GM18519 (cell line): ENCODE measurements around the gene EBF3.
"Not testable (repeated sequence)": the region's sequence is repeated elsewhere in the genome, so short reads cannot be mapped to it uniquely, and the experiment has no call there.

Experiments
- ATAC-seq: cut with Tn5 transposase; IDR thresholded peaks from one replicate; pipeline ENCODE4 v1.9.1; 2021; ENCODE audit warnings: mild to moderate bottlenecking, moderate library complexity; ENCODE audit not compliant: unreplicated experiment, low FRiP score

EBF3 gene

DNA sequence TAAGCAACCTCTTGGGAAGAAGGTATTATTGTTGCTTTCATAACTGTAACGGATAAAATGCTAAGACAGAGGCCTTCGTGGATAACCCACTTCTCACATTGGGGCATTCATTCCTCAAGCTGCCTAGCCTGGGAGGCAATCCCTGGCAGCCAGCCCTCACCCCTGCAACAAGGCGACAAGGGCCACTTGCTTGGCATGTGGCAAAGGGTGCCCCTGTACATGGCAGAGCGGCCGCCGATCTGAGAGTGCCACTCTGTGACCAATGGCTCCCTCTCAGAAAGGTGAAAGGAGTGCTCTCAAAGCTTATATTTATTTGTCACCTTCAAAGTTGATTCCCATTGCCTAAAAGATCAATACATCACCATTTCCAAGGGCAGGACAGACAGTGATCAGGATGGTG, 31.9 kb downstream of the EBF3 start:
- no peak for ATAC-seq

DNA sequence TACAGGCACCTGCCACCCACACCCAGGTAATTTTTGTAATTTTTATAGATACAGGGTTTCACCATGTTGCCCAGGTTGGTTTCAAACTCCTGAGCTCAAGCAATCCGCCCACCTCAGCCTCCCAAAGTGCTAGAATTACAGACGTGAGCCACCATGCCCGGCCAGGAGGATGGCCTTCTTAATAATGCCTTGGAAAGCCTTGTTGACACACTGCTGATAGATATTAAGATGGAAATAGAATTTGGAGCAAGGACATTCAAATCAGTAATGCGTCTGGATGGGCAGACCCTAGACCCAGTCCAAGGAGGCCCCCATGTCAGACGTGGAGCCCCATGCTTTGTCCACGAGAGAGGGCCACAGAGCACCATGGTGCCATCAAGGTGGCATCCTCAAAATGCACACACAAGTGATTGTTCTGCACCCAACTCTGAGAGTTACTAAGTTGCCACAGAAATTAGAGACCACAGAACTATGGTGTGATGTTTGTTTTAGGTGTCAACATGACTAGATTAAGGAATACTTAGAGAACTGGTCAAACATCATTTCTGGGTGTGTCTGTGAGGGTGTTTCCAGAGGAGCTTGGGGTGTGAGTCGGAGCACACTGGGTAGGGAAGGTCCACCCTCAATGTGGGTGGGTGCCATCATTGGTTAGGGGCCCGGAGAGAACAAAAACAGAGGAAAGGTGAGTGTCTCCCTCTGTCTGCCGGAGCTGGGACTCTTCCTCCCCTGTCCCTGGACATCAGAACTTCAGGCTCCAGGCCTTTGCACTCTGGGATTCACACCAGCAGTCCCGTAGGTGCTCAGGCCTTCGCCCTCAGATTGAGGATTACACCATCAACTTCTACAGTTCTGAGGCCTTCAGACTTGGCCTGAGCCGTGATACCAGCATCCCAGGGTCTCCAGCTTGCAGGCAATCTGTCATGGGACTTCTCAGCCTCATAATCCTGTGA, 34.5 kb downstream of the EBF3 start:
- no peak for ATAC-seq

DNA sequence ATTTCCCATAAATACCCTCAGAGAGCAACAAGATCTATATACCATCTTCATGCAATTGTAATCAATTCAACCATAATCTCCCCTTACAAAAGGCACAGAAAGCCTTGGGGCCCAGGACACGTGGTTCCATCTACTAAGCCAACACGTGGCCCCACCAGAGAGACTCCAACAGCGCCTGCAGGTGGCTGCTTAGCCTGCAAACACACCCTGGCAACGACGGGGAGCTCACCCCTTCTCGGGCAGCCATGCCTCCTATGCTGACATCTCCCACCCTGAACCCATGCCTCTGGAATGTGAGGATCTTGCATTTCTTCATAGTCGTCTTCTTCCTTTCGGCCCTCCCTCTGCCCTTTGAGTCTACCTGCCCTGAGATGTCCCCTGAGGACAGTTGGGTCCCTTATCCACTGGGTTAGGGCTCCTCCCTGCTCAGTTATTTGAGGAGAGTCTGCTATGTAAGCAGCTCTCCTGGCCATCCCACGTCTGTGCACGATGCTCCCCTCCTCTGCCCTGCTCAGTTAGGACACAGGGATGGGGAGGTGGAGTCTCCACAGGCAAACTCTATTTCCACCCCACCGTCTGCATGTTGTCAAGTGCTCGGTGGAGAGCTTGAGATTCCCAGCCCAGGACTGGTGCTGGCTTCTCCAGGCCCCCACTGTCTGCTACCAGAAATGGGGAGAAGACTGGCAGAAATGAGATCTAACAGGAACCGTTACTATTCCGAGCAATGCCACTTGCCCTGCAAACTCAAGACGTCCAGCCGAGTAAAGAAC, 36.5 kb downstream of the EBF3 start:
- ATAC-seq, result no peak

DNA sequence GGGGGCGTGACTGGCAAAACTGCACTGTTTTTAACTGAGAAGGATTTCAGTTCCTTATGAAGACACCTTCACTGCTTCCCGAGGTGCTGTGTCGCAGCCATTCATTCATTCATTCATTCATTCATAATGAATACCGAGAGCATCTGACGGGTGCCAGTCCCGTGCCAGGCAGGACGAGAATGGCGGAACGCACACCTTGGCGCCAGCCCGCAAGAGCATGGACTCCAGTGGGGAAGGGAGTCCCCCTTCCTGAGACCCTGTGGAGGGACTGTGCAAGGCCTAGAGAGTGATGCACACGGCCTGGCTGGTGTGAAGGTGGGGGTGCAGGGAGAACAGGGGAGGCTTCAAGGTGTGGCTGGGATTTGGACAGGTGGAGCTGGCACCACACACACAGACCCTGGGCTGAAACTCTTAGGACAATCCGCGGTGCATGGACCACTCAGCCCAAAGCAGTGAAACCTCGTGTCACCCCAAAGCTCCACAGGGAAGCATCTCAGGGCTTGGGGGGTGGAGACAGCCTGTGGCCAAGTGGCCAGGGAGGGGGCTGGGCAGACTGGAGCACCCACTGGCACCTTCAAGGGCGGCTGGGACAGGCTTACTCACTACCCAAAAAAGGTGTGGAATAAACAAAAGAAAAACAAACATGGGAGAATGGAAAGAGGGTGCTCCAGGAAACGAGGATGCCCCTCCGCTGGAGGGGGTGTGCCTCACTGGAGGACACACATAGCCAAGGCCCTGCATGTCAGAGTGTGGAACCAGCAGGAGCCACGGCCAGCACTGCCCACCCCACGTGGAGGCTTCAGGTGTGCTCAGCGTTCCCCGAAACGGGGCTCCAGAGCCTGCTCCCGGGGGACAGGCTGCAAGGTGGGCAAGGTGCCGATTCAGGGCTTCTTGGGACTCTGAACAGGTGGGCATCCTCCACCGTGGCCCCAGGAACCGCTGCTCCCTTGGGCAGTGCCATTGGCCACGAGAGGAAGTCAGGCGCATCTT, 37.7 kb downstream of the EBF3 start:
- ATAC-seq, result no peak

DNA sequence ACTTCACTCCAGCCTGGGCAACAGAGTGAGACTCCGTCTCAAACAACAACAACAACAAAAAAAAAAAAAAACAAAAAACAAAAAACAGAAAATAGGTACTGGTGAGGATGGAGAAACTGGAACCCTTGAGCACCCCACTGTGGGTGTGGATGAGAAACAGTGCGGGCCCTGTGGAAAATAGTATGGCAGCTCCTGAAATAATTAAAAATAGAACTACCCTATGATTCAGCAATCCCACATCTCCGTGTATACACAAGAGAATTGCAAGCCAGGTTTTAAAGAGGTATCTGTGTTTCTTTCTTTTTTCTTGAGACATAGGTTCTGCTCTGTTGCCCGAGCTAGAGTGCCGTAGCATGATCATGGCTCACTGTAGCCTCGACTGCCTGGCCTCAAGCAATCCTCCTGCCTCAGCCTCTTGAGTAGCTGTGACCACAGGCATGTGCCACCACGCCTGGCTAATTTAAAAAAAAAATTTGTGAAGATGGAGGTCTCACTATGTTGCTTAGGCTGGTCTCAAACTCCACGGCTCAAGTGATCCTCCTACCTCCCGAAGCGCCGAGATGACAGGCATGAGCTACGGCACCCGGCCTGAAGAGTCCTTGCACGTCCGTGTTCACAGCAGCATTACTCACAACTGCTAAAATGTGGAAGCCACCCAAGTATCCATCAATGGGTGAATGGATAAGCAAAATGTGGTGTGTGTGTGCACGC, 39.5 kb downstream of the EBF3 start:
- ATAC-seq, result no peak

DNA sequence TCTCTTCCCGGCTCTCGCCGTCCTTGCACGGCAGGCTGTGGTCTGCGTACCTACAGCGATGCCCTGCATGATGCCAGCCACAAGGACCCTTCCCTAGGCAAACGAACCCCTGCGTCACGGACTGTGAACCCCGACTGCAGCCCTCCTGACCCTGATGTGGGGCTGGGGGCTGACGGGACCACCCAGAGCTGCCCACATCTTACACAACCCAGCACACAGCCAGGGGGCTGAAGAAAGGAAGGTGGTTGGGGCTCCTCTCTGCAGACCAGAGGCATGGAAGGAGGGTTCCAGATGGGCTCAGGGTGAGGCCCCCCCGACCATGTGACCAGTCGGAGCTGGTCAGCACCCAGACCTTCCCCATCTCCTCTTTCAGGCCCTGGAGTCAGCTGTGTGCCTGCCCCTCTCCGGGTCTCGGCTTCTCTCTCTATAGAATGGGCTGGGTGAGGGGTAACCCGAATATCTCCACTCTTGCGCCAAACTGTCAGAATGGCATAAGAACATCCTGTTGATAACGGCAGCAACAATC, 41.4 kb downstream of the EBF3 start:
- no peak for ATAC-seq

DNA sequence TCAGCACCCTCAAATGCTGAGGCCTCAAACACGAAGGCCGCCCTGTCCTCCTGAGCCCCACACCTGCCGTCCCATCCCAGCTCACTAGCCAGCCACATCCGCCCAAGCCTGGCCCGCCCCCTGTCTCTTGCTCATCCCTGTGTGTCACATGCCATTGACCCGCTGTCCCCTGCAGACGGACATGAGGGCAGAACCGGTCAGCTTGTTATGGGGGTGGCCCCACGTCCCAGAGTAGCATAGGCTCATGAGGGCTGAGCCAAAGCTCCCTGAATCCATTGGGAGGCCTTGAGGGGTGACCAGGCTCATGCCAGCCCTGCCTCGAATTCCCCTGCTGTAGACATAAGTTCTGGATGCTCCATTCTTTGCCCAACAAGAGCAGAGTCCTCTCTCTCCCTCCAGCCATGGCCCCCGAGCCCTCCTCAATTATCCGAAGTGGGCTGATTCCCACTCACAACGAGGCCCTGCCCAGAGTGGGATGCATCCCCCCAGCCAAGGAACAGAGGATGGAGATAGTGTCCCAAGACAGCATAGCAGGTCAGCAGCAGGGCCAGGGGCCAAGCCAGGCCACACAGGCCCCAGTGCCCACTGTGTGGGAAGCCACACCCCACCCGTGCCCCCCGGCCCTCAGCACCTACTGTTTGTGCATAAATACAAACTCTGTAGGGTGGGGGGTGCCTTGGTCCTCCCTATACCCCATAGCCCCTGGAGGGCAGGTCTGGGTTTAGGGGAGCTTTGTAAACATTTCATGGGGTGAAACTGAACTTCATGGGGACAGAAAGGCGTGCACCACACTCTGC, 42.1 kb downstream of the EBF3 start:
- ATAC-seq, result no peak

DNA sequence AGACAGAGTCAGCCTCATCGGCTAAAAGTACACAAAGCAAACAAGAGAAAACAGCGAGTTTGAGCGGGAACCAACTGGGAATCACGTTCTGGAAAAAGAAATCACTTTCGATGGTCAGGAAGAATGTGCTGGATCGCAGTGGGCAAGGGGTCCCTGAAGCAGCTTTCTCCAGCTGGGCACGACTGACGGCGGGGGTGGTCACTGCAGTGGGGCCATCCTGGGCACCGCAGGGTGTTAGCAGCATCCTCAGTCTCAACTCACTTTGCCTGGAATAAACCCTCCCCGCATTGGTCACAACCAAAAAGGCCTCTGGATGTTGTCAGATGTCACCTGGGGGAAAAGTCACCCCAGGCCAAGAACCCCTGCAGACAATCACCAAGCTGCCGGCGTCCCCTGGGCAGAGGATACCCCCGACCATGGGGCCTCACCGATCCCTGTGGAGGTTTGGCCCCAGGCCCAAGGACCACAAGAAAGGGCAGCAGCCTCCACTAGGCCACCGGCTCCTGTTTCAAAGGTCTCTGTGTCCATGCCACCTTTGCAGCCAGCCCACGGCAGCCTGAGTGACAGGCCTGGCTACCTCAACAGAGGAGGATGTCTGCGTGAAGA, 42.9 kb downstream of the EBF3 start:
- ATAC-seq, result no peak

DNA sequence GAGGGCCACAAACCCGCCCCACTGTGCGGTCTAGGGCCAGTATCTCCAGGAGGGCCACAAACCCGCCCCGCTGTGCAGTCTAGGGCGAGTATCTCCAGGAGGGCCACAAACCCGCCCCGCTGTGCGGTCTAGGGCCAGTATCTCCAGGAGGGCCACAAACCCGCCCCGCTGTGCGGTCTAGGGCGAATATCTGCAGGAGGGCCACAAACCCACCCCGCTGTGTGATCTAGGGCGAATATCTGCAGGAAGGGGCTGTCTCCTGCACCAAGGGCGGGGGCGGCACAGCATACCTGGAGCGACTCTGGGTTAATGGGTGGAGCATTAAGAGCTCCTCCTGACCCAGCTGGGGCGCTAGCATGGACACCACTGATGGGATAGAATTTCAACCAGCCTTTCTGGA, 43.9 kb downstream of the EBF3 start:
- not testable (repeated sequence) for ATAC-seq

DNA sequence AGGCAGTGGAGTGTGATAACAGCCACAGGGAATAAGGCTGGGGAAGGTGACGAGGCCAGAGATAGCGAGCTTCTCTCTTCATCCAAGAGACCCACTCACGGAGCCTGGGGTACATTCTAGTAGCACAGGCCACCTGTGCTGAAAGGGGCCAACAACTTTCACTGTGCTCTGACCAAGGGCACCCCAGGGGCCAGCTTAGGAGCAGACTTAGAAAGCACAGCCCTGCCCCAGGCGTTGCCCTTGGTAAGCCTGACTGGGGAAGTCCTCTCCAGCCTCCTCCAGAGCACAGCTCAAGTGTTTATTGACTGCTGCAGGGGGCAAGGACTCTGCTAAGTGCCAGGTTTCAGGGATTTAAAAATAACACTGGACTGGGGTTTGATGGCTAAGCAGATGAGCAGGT, 44.7 kb downstream of the EBF3 start:
- ATAC-seq, result no peak

DNA sequence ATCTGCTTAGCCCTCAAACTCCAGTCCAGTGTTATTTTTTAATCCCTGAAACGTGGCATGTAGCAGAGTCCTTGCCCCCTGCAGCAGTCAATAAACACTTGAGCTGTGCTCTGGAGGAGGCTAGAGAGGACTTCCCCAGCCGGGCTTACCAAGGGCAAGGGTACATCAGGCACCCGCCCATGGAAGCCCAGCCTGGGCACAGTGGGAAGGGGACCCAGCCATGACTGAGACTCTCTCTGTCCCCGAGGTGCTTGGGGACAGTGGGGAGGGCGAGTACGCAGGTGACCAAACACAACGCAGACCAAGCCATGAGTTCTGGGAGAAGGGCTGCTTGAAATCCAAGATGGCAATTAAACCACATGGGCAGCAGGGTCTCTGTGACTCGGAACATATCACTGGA, 45.2 kb downstream of the EBF3 start:
- no peak for ATAC-seq

DNA sequence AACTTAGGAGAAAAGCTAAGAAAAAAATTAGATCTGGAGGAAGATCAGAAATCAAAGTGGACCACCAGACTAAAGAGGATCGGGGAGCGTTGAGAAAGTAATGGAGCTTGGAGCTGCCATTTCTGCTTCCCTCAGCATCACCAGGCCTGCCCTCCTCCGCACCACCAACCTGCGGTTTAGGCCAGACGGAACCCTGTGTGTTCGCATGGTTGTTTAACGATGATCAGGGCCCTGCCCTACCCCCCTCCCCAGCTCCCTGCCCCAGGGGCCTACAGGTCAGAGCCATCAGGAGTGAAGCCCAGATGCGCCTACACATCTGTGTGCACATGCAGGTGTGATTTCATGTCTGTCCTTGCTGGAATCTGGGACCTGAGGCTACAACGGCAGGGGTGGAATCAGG, 45.7 kb downstream of the EBF3 start:
- ATAC-seq, result no peak

DNA sequence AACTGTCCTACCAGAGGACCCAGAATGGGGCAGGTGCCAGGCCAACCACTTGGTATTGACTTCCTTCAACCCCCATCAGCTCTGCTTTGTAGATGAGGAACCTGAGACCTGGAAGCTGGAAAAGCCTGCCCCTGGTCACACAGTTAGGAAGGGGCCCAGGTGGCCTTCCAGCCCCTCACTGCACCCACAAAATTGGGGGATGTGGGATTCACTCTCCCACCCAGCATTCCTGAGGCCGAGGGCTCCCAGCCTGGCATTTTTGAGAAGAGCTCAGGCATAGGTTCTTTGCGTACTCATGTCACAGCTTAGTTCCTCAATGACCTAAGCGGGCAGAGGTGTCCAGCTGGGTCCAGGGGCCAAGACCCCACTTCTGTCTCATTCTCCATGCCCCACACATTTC, 46.1 kb downstream of the EBF3 start:
- ATAC-seq, result no peak

DNA sequence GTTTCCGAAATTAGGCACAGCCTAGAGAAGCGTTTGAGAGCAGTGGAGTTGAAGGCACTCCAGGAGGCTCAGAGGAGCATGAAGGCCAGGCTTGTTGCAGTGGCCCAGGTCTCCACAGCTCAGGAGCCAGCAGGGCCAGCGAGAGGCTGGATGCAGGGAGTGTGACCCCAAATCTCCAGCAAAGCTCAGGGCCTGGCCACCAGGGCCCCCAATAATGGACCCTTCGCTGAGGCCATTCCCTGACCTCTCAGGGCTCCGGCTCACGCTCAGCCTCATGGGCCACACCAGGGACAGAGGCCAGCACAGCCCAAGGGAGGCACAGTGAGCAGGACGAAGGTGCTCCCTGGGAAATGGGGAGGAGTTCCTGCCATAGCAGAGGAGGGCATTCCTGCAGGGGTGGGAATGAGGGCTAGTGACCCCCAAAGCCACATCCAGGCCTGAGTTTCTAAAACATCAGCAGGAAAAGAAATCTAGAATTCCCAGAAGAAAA, 47.5 kb downstream of the EBF3 start:
- no peak for ATAC-seq

DNA sequence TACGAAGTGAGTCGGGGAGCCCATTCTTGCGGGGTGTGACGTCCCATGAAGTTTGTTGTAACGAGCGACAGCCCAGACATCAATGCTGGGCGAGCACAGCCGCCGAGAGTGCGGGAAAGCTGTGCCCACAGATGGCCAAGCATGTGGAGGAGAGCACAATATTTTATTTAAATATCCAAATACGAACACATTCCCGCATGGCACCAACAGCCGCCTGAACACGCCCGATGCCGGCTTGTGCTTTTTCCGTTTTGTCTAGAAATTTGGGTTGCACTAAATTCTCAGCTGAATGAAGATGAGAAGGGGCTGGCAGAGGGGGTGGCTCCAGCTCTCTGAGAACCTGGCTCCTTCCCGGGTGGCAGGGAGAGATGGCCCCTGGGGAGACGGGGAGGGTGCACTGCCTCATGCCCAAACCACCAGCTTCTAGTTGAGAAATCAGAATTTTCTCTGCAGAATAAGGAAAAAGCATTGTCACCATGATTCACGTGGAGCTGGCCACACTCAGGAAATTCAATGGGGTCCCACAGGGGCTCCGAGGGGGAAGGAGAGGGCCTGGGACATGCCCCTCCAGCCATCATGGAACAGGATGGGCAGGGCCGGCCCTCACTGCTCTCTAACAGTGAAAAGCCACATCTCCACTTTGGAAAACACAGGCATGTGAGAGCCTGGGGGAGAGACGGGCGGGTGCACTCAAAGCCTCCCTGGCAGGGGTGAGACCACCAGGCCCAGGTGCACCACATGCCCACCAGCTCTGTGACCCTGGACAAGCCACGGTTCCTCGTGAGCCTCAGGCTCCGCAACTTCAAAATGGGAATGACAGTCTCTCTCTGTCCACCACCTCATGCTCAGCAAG, 48.3 kb downstream of the EBF3 start:
- no peak for ATAC-seq

DNA sequence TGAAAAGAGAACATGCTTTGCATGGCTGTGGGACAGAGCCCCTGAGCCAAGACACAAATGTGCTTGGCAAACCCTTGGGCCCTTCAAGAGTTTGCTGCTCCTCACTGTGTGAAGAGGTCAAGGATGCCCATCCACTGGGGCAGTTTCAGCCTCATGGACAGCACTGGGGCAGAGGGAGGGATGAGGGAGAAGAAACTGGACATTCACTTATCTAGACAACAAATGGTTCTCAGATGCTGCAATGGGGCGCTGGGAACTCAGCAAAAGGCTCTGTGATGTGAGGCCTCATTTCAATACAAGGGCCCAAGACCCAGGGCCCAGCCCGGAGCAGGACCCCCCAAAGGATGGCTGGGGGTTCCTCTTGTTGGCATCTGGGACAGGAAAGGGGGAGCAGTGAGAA, 49.1 kb downstream of the EBF3 start:
- ATAC-seq, result no peak

DNA sequence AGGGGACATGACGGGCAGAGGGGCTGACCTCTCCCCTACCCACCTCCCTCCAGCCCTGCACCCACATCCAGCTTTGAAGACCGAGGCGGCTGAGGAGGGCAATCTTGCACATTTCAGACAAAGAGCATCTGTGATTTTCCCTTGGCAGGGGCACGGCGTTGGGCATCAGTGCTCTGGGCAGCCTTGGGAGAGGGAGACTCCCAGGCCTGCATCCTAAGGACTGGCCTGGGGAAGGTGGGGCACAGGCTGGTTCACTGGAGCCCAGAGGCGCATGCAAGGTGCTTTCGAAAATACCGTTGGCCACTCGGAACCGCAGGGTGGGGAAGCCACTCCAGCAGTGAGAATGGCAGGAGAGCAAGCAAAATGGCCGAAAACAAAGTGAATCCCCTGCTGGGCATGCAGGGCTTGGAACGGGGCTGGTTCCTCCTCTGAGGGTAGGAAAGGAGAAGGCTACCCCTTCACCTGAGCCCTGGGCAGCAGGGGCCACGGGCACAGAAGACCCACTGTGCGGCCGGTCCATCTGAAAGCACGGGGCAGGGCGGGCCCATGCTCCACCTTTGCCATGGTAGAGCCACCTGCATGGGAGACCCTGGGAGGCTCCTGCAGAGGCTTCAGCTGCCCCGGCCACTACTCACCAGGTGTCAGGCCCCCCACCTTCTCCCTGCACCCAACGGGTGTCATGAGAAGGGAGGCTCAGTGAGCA, 49.8 kb downstream of the EBF3 start:
- ATAC-seq, result no peak
